ENCODE results near the gene NT5C1A.

Gene NT5C1A

GRCh38 chr1:39711966-39712340 lies 40.0 kb upstream of the NT5C1A start:
- Histone ChIP-seq H3K4me1 (no peaks in the 10 kb centered on the region), H3K9me3 (no peaks in the 10 kb centered on the region), H3K36me3 (no peaks in the 10 kb centered on the region), H3K27ac (no peak overlapping the region), H3K27me3 (peaks cover 0 to 25% of the 10 kb centered on the region in 2 donors), H3K4me3 (no peak overlapping the region)
- intact Hi-C loops (cut with DNase I; ENCODE audit: low total_unique reads) = loop anchor here (10.0 kb wide), 1 partner anchor 47 kb away; no protein-coding TSS in a partner anchor
- no peak for TF ChIP-seq CTCF (IDR thresholded peaks at IDR 0.05)
- no peak for DNase-seq

GRCh38 chr1:39711104-39711965 lies 39.4 kb upstream of the NT5C1A start:
- DNase-seq = no peak
- no peak for TF ChIP-seq CTCF (IDR thresholded peaks at IDR 0.05)
- Histone ChIP-seq H3K27me3 (peaks cover 0 to 25% of the 10 kb centered on the region in 2 donors), H3K4me1 (no peaks in the 10 kb centered on the region), H3K9me3 (no peaks in the 10 kb centered on the region), H3K4me3 (no peak overlapping the region), H3K36me3 (no peaks in the 10 kb centered on the region), H3K27ac (no peak overlapping the region)
- intact Hi-C loops (cut with DNase I; ENCODE audit: low total_unique reads) = loop anchor here (10.0 kb wide), 1 partner anchor 47 kb away; no protein-coding TSS in a partner anchor

- H3K9me3 ChIP-seq = no peaks in the 10 kb centered on the region
- no peak for TF ChIP-seq CTCF (IDR thresholded peaks at IDR 0.05)
- no peak overlapping the region for H3K27ac ChIP-seq
- H3K27me3 ChIP-seq = peaks cover 0 to 17% of the 10 kb centered on the region in 2 donors
- no peaks in the 10 kb centered on the region for H3K4me1 ChIP-seq
- intact Hi-C loops (cut with DNase I; ENCODE audit: low total_unique reads) = no loop called here
- DNase-seq = no peak
- H3K4me3 ChIP-seq = no peak overlapping the region
- H3K36me3 ChIP-seq = no peaks in the 10 kb centered on the region
Measured at GRCh38 chr1:39707506-39707905, 35.6 kb upstream of the NT5C1A start.

- Histone ChIP-seq H3K27ac (no peak overlapping the region), H3K4me1 (peaks cover 0 to 9% (median 6%) of the 10 kb centered on the region in 4 donors), H3K4me3 (no peak overlapping the region), H3K27me3 (peaks cover 0 to 4% of the 10 kb centered on the region in 2 donors), H3K9me3 (no peaks in the 10 kb centered on the region), H3K36me3 (no peaks in the 10 kb centered on the region)
- intact Hi-C loops (cut with DNase I; ENCODE audit: low total_unique reads) = no loop called here
- DNase-seq = no peak
- no peak for TF ChIP-seq CTCF (IDR thresholded peaks at IDR 0.05)
Measured at GRCh38 chr1:39704757-39705156, 32.9 kb upstream of the NT5C1A start.

GRCh38 chr1:39701049-39701439 lies 29.1 kb upstream of the NT5C1A start:
- Histone ChIP-seq H3K36me3 (no peaks in the 10 kb centered on the region), H3K4me1 (peaks cover 0 to 9% (median 6%) of the 10 kb centered on the region in 4 donors), H3K27me3 (peaks cover 0 to 4% of the 10 kb centered on the region in 2 donors), H3K9me3 (no peaks in the 10 kb centered on the region), H3K4me3 (peak overlapping the region in 1 of 2 donors; percentile 26), H3K27ac (no peak overlapping the region)
- intact Hi-C loops (cut with DNase I; ENCODE audit: low total_unique reads) = no loop called here
- no peak for DNase-seq
- TF ChIP-seq CTCF (IDR thresholded peaks at IDR 0.05) = no peak

Data from tibial artery (tissue), 4 donors.